NCI-H2196 (cell line): ENCODE measurements around the gene SSBP3.
"Not testable (repeated sequence)": the region's sequence is repeated elsewhere in the genome, so short reads cannot be mapped to it uniquely, and the experiment has no call there.

Source experiments
- DNase-seq: peaks from one replicate; lab custom pipeline; 2025; ENCODE audit not compliant: unreplicated experiment; lab: John Stamatoyannopoulos, UW

SSBP3 gene

GRCh38 chr1:54394104-54394503, 12.1 kb downstream of the SSBP3 start:
- no peak for DNase-seq

GRCh38 chr1:54392401-54392800, 13.8 kb downstream of the SSBP3 start:
- DNase-seq: no peak

DNA sequence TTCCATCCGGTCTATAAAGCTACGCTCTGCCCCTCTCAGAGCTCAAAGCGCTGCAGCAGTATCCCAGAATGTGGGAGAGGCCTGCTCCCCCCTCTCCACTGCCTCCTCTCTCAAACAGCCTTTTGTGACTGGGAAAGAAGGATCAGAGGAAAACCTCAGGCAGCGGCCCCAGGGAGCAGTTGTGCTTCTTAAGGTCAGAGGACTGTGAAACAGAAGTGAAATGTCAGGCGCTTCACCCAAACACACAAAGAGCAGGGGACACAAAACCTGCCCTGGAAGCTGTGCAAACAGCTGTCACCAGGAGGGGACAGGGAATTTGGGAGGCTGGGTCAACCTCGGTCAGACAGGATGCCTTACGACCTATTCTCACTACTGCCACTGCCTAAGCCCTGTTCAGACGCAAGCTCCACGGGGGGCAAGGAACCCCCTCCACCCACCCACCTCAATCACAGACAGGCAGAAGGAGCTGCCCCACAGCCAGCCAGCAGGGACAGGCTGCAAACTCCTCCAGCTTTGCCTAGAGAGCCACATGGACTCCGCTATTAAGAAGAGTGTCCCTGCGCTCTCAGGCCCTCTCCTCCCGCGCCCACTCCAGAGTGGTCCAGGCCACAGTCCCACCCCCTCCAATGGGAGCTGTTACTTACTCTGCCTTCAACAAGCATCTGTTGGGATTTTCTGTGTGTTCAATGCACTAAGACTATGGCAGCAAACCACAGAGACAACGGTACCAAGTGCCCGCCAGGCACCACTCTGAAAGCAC, 14.6 kb downstream of the SSBP3 start:
- no peak for DNase-seq

GRCh38 chr1:54390655-54391054, 15.5 kb downstream of the SSBP3 start:
- no peak for DNase-seq

DNA sequence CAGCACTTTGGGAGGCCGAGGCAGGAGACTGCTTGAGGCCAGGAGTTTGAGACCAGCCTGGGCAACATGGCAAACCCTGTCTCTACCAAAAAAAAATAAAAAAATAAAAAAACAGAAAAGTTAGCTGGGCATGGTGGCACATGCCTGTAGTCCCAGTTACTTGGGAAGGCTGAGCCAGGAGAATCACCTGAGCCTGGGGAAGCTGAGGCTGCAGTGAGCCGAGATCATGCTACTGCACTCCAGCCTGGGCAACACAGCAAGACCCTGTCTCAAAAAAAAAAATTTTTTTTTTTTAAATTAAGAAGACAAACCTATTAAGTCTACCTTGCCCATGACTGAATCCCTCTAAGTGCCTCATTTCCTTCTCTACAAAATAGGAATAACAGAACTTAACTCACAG, 16.6 kb downstream of the SSBP3 start:
- not testable (repeated sequence) for DNase-seq

DNA sequence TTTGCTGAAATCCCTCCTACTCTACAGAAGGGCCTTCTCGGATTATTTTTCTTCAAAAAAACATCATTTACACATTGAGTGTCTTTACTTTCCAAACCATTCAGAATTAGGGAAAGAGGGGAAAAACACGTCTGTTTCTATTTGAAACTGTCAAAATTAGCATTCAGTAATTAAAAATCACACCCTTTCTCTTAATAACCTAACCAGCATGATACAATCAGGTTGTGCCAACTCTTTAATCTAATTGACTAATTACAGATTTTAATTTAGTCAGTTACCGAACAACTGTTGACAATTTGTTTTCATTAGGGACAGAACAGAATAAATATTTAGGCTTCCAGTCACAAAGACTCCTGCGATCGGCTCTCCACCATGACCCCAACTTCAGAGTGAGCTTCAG, 18.8 kb downstream of the SSBP3 start:
- no peak for DNase-seq

- no peak for DNase-seq
Measured at GRCh38 chr1:54385727-54386022, 20.5 kb downstream of the SSBP3 start.

- no peak for DNase-seq
Measured at GRCh38 chr1:54384918-54385726, 21.1 kb downstream of the SSBP3 start.

DNA sequence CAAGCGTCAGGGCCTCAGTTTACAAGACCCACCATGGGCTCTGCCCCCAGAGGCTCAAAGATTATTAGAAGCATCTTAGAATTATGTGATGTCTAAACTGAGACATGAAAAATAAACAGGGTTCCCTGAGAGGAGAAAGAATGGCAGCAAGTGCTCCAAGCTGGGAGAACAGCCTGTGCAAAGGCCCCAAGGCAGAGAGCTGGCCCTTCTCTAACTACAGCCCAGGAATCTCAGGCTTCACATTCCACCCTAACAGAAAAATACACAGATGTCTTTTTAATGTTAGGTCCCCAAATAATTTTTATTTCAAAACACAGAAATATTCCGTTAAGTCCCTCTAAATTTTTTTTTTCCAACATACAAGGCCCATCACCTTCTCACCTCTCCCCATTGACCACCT, 21.7 kb downstream of the SSBP3 start:
- no peak for DNase-seq

DNA sequence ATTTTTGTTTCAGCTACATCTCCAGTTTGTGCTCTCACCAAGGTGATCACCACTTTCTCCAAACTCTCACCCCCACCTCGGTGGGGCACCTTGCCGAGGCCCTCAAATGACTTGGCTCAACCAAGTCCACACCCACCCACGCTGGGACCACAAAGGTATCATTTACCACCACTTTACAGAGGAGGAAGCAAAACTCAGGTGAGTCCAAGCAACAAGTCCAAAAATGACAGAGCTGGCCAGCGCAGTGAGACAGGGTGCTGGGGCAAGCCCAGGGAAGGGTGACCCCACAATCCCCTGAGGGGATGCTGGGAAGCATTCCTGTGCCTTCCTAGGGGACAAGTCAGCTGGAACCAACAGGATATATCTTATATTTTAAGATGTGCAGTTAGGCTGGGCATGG, 24.7 kb downstream of the SSBP3 start:
- DNase-seq: no peak

DNA sequence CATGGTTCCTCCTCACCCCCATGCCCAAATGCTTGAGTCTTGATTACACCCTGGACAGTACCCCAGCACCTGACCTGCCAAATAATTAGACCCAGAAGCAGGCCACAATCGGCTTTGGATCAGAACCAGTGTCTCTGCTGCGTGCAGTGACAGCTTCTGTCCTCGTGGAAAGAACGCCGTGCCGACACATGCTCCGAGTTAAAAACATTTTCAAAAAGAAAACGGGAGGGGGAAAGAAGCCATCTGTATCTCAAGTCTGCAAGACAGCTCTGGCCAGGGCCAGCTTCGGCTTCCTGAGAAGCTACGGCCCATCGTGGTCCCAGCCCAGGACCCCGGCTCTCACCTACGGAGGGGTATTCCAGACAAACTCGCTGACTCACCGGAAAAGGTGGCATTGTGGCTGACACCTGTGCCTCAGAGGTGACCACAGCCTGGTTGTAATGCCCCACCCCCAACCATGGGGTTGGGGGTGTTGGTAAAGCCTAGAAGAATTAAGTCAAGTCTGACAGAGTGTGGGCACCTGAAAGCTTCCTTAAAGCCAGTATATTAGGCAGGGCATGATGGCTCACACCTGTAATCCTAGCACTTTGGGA, 25.8 kb downstream of the SSBP3 start:
- no peak for DNase-seq

GRCh38 chr1:54379555-54380289, 26.5 kb downstream of the SSBP3 start:
- no peak for DNase-seq

GRCh38 chr1:54378874-54379554, 27.2 kb downstream of the SSBP3 start:
- no peak for DNase-seq

DNA sequence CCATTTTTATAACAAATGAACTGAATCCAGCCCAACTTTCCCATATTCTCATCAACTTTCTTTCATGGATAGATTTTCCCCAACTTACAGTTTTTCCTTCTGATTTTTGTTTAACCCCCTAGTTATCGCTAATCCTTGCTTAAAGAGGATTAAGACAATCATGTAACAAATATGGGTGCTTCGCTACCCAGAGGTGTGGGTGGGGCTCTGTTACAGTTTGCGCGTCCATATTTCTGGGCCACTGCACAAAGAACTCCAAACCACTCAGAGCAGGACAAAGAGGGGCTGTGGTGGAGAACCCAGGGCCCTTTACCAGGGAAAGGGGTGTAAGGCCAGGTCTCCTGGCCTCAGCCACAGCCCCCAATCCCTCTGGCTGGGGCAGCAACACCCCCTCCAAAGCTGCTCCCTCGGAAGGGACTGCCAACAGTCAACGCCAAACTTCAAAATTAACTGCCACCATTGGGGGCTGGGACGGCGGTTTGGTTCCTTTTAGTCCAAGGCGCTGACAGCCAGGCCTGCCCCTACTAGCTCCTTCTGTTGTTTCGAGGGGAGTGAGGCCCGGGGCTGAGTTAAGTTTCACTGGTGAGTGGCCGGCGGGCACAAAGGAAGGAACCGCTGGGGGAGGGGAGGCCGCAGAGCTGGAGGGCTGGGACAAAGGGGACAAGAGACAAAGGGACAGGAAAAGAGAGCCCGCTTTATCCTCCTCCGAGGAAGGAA, 27.9 kb downstream of the SSBP3 start:
- no peak for DNase-seq

DNA sequence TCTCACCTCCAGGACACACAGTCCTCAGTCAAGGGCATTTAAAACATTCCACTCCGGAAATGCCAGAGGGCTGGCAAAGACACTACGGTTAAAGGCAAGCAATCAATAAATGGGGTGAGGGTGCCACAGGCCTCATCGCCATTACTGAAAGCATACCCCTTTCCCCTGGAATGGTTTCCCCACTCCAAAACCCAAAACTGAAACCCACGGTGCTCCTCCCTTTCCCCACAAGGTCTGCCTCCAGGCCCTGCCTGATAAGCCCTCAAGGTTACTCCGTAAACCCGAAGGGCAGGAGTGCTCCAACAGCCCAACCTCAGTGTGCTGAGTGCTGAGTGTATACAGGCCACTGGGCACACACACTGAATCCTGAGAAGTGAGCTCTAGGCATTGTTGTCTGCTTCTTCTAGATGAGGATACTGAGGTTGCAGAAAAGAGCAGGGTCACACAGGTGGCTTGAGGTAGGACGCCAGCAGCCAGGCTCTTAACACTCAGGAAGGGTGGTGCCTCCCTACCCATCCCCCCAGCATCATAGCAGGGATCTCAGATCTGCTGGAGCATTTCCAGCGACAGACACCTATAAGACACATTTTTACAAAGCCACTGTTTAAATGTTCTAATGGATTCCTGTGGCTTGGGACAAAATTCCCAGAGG, 29.0 kb downstream of the SSBP3 start:
- DNase-seq: no peak

- DNase-seq: no peak
Measured at GRCh38 chr1:54376430-54377039, 29.7 kb downstream of the SSBP3 start.

- DNase-seq: no peak
Measured at GRCh38 chr1:54375712-54376429, 30.3 kb downstream of the SSBP3 start.

DNA sequence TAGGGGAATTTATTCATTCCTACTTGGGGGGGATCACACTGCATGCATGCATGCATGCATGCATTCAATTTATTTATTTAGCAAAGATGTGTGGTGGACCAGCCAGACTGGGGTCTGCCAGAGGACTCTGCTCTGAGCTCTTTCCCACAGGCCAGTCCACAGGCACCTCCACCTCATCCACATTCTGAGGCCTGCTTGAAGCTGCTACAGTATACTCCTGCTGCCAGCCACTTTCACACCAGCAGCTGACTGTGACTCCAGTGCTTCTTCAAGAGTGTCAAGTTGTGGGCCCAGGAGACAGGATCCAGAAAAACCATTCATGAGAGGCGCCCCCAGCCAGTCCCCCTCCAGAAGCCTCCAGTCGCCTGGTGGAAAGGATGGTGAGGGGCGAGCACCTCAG, 30.9 kb downstream of the SSBP3 start:
- no peak for DNase-seq

GRCh38 chr1:54374766-54375165, 31.4 kb downstream of the SSBP3 start:
- no peak for DNase-seq
